ENCODE measurements around the gene MIER3.

The MIER3 gene

DNA sequence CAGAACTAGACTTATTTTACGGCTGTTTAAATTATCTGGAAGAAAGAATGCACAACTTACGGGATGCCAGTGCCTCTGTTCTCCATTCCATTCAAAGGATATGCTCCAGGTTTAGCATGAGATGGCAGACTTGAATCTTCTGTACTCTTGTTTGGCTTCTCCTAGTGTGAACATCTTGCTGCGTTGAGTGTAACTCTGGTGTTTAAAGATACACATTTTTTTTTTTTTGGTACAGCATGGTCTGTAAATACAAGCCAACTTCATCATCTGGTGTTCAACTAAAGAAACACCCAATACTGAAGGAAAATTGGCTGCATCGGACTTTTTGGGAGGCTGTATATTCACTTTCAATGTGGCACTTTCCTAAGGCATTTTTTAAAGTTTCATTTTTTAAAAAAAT, 7.4 kb upstream of the MIER3 start:
- no peak for FAIRE-seq

DNA sequence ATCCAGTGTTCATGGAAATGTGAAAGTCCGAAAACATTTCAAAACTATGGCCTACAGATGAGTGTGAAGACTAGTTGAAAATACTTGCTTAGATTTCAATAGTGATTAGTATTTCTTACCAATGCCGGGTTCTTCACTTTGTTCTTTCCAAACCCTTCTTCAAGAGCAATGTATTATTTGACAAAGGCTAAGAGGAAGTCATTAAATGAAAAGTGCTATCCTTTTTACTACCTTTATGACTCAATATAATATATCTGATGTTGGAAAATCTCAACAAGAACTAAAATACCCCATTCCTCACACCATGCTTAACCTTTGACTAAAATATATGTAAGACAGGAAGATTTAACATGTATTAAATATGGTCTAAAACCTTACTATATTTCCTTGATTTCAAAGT, 6.7 kb upstream of the MIER3 start:
- FAIRE-seq = peak; percentile 18

DNA sequence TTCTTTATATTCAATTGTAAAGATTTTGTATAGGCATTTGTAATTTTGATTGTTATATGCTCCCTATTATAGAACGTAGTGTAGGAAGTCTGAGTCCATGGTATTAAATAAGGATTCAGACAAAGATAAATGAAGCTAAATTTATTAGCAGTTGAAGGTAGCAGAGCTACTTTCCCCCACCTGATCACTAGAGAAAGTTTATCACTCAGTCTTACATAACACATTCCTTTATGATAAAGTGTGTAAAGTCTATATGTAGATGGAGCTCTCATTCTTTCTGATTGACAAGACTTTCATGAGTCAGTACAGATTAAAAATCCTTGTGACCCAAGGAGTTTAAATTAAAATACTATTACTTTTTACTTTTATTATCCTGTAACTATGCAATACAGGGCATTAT, 2.3 kb upstream of the MIER3 start:
- FAIRE-seq = peak; percentile 5

DNA sequence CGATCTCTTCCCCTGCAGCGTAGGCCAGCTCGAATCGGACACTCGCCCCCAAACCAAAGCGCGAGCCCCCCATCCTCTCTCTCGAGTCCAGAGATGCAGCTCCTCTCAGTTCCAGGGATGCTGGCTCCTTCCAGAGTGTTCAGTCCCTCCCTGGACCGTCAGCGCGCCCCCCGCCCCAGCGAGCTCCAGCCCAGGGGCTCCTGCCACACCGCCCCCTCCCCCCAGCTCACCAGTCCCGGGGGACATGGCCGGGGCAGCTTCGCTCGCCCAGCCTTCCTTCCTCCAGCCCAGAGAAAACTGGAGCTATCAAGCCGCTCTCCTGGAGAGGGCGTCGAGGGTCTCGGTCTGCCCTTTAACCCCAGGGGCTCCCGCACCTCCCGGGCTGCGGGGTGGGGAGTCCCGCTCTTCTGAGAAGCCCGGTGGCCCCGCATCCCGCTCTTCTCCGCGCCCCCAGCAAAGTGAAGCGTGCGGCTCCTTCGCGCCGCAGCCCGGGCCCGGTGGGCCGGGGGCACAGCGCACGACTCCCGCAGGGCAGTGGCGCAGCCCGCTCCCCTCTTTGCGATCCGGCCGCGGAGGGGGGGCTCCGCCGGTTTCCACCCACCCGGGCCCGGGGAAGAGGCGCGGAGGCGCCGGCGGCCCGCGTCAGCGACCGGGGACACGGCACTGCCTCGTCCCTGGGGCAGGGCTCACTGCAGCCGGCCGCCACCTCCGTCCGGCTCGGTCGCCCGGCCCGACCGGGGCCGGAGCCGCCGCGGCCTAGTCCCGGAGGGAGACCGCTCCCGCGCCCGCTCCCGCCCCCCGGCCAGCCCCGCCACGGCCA, 587 bp downstream of the MIER3 start:
- no peak for FAIRE-seq

DNA sequence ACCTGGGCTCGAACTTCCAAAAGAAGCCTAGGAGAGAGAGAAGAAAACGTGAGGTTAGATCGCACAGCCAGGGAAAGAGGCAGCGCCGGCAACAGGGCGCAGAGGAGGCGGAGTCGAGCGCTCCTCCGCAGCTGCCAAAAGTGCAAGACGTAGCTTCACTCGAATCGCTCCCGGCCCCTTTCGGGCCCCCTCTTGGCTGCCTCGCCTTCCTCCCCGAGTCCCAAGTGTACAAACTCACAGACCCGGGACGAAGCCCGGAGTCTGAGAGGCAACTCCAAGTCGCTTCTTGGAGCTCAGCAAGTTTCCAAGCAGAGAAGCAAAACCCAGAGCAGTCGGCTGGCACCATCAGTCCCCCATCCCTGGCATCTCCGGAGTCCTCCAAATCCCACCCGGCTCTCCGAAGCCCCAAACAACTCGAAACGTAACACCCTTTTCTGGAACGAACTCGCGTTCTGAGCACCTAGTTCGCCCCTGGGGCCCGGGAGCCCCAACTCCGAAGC, 1.2 kb downstream of the MIER3 start:
- no peak for FAIRE-seq

DNA sequence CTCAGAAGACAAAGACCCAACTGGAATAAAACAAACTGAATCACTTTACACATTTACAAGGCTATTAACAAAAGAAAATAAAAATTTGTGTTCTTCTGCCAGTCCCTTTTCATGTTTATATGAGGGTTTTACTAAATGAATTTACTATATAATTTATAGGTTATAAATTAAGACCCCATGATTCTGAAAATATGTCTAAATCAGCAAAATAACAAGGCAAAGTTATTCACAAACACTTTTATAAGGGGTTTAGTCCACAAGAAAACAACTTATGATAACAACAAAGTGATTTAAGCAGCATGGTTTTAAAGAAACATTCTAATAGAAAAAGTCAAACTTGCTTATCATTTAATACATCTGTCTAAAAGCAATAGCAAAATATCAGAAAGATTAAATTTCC, 4.9 kb downstream of the MIER3 start:
- no peak for FAIRE-seq

DNA sequence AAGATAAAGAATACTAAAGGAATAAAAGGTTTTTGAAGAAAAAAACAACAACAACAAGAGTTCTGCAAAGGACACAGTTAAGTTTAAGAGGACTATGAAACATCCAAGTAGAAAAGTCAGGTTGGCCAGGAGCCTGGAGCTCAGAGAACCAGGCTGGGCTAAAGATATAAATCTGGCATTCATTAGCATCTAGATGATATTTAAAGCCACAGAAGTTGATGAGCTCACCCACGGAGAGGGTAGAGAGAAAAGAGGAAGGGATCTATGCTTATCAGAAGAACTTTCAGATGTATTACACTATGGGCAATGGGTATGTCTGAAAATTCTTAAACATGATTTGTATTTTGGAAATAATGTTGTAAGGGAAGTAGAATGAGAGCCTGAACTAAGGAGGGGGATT, 9.9 kb downstream of the MIER3 start:
- no peak for FAIRE-seq

DNA sequence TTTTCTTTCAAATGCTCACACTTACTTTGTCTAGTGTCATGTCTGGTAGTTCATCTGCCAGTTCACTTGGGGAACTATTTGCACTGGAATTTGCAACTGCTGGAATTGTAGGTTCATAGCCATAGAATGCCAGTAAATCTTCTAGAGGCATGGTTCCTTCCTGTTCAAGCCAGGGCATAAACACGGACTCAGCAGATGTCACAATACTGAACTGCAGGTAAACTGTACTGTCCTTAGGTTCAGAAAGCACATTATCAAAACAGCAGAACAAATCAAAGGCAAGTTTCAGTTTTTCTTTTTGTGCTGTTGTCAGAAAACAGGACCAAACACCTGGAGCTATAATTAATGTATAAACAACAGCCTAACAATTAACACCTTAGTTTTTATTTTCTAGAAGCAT, 13.1 kb downstream of the MIER3 start:
- no peak for FAIRE-seq

DNA sequence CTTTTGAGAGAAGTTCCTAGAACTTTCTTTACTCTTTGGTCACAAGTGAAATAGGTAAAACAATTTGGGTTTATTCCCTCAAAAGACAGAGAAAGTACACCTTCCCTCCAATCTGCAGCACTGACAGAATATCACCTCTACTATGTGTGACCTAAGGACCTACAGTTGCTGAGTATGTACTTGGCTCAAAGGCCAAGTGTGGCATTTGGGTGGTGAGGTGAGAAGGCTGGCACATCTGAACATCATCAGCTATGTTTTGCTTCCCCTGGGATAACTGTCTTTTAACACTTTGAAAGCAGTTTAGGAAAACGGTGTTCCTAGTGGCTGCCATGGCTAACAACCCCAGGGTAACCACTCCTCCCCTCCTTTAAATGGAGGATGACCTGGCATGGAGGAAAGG, 17.6 kb downstream of the MIER3 start:
- FAIRE-seq = no peak

DNA sequence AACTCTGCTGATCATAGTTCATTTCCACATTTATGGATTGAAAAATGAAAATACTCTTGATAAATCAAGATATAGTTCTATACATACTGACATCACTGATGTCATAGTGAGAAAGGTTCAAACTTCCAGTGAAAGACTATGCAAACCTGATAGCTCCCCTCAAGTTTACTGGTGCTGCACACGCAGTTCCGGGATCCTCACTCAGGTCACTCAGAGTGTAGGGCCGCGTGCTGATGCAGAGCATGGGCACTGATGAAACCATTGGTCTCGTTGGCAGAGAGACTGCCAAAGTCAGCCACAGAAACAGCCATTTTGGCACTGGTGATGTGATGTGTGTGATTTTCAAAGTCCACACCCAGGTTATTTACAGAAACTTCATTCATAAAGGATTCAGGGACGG, 29.0 kb downstream of the MIER3 start:
- no peak for FAIRE-seq

DNA sequence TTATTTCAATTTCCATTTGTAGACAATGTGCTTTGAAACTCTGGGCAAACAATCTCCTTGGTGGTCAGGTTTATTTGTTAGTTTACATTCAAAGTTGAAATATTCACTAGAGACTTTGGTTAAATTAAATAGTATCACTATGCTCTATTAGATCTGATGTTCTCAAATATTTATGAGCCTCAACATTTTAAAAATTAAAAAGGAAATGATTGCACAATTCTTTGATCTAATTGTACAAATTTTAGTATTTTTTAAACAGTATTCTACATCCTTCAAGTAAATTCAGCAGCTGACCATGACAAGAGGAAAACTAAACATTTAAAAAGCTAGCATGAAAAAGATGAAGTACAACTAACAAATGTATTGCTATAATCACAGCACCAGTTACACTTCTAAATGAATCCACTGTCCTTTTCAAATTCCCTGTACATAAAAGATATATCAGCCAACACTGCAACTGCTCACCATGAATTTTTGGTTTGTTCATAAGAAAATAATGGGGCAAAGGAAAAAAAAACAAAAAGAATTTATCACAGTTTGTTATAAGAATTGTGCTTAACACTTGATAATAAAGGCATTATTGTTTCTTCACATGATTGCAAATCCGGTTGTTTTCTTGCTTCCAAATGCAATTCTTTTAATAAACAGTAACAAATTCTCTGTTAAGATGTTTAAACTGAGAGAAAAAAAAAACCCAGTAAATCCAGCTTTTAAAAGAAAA, 31.8 kb downstream of the MIER3 start:
- no peak for FAIRE-seq

DNA sequence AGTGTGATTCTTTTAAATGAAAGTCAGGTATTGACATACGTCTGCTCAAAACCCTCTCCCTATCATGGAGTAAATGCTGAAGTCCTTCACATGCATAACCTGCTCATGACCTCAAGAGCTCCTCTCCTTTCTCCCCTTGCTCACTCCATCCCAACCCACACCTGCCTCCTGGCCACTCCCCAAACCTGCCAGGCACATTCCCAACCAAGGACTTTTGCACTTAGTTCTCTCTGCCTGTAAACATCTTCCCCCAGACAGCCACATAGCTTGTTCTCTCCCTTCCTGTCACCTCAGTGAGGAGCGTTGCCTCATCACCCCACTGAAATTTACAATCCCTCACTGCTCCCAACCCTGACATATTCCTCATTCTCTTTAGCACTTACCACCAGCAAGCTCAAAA, 33.9 kb downstream of the MIER3 start:
- FAIRE-seq = no peak

DNA sequence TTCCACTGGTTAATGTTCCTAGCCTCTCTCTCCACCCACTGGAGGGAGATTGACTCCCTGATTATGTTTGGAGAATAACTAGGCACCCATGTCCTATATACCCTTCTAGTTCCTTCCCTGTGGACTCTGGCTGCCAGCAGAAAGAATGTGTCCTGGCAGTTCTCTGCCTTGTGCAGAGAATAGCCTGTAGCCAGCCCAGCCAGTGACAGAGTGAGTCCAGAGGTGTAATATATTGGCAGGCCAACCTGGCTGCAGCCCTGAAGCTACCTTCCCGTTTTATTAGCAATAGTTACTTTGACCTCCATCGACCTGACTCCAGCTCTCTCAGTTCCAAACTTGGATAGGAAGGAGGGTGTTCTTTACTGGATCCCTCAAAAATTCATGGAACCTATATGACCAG, 34.4 kb downstream of the MIER3 start:
- no peak for FAIRE-seq

DNA sequence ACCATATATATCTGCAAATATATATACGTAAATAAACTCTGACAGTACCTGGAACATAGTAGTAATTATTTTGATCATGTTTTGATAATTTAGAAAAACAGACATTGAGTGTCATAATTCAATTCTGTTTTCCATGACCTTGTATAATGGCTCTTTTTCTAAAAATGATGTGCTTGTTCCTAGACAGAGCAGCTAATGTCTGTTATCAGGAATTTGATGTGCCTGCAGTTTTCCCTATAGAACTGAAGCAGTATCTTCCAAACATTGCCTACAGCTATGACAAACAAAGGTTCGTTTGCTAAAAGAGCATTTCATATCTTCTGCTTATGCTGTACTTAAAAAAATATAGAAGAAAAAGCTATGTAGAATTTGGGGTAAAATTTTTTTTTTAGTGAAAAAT, 37.2 kb downstream of the MIER3 start:
- no peak for FAIRE-seq

DNA sequence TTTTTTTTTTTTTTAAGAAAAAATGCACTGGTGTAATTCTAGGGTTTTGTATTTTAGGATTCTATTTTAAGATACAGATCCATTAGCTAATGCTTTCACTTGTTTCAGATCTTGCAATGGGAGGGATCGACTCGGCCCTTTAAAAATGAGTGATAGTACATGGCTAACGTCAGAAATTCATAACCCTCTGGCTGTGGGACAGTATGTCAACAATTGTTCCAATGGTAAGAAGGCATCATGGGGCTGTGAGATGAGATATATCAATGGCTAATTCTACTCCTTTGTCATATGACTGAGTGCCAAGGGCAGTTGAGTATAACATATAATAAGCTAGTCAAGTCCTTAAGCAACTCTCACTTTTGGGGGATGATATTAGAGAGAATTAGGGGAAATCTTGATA, 38.2 kb downstream of the MIER3 start:
- FAIRE-seq = no peak

DNA sequence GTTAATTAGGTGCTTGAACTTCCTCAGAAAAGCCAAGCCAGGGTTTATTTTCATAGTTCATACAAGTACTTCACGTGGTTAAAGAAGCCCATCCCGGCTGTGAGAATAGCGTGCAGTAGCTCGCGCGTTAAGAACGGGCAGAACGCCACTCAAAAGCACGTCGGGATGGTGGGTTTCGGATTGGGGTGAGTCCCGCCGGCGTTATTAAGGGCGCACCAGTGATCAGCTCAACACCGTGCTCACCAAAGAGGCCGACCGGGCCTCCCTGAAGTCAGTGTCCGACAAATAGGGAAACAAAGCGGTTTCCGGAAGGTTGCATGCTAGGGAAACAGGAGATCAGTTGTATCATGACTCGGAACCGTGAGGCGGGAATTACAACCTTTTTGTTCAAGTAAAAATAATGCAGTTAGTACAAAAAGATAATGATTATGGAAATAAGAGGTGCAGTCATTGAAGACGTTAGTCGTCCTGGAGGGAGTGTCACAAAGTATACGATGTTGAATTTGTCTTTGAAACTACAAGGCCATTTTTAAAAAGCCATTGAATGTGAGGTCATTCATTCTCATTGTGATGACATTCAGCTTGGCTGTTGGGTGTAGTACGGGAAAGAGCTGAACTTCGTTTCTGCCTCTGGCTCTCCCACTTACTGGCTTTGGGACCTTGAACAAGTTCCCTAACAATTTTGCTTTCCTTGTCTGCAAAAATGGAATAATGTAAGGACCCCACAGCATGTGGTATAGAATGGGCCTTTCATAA, 41.5 kb downstream of the MIER3 start:
- FAIRE-seq = no peak

DNA sequence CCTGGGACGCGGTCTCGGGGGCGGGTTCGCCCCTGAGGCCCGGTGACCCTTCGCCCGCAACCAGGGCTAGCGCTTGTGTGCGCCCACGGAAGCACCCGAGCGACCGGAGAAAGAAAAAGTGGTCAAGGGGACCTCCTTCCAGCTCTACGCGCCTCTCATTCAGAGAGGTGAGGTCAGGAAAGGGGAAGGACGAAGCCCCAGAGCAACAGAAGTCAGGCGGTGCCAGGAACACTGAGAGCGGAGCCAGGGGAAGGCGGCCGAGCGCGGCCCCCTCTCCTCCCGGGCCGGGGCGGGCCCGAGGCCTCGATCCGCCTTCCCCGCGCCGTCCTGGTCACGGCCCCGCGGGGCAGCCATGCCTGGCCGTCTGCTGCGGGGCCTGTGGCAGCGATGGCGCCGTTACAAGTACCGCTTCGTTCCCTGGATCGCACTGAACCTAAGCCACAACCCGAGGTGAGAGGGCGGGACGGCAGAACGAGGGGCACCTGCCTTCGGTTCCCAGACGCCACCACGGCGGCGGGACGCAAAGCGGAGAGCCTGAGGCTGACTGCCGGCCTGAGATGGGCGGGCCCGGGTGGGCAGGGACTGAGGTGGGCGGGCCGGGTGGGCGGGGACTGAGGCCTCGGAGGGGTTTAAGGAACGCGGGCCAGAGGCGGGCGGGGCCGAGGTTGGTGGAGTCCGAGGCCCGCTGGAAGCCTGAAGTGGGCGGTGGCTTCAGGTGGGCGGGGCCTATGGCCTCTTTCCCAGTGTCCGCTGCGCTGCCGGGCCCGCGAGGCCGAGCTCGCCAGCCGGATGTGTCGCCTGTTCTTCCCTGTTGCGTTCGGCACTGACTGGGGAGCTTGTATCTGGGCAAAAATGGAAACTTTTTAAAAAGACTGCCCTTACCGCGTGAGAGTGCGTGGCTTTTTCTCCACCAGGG, 42.4 kb downstream of the MIER3 start, which contains the start of gene SETD9:
Gene SETD9, plus strand, starts transcription at position 303 of the 916 bp plus-strand sequence. Its CDS starts 50 bp downstream, at position 353.
- FAIRE-seq = no peak

DNA sequence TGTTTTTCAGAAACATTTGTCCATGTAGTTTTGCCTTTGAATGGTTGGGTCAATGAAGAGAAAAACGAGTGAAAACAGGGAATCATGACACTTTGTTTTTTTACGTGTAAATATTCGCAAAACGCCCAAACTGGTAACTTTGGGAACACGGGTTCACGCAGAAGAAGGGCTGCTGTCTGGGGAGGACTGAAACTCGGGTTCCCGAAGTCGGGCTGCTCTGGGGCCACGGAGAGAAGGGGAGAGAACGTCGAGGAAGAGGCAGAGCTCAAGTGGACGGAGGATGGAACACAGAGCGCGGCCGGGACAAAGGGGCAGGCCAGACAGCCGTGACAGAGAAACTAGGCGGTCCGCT, 43.0 kb downstream of the MIER3 start:
- no peak for FAIRE-seq

DNA sequence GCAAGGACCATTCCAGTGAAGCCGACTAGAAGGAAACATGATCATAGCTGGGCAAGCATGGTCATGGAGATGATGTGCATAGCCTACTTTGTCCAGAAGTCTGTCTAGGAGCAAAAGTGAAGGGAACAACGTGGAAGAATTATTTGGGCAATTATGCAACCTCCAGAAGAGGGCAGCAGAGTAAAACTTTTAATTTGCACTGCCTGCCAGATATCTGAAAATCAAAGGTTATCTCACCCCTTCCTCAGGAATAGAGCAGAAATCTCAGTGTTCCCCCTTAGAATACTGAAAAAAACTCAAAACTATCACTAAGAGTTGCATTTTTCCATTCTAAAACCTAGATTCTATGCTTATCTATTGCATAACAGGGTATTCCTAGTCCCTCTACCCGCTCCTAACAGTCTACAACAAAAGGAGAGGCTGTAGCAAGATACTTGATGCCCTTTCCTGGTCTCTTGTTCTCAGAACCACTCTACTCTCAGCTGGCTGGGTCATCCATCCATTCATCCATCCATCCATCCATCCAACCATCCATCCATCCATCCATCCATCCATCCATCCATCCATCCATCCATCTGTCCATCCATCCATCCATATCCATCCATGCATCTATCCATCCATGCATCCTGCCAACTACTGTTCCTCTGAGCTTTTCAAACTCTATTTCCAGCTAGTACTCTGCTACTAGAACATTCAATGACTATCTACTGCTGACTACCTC, 50.9 kb downstream of the MIER3 start:
- no peak for FAIRE-seq

DNA sequence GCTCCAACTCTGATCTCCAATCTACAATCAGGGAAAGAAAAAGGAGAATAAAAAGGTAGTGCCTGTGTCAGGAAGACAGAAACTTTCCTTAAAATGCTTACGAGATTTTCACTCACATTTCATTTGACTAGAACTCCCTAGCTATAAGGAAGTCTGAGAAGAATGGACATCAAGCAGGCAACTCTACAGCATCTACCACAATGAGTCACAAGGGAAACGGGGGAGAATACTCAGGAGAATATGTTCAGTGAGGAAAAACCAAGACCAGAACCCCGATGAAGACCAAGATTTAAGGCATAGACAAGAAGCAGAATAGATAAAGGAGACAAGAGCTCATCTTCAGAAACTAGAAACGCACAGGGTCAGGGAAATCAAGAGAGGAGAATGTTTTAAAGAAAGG, 51.5 kb downstream of the MIER3 start:
- no peak for FAIRE-seq

DNA sequence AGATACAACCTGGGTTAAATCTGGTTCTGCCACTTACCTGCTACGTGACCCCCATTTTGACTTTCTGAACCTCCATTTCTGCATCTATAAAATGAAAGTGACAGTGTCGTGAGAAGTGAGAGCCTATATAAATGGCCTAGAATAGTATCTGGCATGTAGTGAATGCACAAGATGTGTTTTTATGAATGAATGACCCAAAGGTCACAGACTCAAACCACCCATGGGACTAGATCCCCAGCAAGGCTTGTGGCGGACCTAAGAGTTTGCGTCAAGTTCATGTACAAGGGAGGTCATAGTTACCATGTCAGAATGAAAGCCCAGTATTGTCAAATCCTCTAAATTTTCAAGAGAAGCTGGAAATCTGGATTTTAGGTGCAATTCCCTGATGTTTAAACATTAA, 53.7 kb downstream of the MIER3 start:
- no peak for FAIRE-seq

DNA sequence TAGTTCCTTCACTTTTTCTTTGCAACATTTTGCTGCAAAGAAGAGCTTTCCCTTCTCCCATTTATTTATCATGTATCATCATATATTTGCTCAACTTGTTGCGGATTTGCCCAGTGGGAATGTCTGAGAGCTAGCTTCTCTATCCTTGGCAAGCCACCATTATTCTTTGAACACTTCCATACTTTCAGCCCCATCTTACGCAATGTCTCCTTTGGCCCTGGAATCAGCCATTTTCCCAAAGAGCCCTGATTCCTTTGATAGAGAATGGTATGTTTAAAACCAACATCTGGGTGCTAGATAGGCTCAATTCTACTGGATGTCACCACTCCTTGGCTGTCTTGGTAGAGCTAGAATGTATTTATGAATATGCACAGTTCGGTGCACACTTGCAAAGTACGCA, 55.2 kb downstream of the MIER3 start:
- FAIRE-seq = no peak
